ENCODE results near the gene LETMD1.

The LETMD1 gene

DNA sequence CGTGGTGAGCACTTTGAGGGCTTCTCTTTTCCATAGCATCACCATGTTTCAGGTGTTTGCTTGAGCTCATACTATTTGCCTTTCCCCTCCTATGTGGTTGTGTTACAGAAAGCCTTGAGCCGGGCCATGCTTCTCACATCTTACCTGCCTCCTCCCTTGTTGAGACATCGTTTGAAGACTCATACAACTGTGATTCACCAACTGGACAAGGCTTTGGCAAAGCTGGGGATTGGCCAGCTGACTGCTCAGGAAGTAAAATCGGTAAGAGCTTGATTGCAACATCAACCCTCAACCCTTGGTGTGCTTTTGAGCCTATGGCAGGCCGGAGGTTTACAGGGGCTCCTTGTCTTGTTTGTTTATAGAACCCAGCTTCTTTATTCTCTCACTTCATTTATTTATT, 8.1 kb downstream of the LETMD1 start:
- peak; percentile 62 to 86 for DNase-seq (ENCODE audit: low read depth in 1 of 2, low spot score in 1 of 2)
- TF ChIP-seq SPI1 (IDR thresholded peaks at IDR 0.05; ENCODE audit: borderline replicate concordance, low read depth) (no peak), POLR2AphosphoS5 (IDR thresholded peaks at IDR 0.05; ENCODE audit: low read depth) (no peak), GABPA (IDR thresholded peaks at IDR 0.05; ENCODE audit: low read depth) (no peak)
- TF ChIP-seq, protein P1, sequence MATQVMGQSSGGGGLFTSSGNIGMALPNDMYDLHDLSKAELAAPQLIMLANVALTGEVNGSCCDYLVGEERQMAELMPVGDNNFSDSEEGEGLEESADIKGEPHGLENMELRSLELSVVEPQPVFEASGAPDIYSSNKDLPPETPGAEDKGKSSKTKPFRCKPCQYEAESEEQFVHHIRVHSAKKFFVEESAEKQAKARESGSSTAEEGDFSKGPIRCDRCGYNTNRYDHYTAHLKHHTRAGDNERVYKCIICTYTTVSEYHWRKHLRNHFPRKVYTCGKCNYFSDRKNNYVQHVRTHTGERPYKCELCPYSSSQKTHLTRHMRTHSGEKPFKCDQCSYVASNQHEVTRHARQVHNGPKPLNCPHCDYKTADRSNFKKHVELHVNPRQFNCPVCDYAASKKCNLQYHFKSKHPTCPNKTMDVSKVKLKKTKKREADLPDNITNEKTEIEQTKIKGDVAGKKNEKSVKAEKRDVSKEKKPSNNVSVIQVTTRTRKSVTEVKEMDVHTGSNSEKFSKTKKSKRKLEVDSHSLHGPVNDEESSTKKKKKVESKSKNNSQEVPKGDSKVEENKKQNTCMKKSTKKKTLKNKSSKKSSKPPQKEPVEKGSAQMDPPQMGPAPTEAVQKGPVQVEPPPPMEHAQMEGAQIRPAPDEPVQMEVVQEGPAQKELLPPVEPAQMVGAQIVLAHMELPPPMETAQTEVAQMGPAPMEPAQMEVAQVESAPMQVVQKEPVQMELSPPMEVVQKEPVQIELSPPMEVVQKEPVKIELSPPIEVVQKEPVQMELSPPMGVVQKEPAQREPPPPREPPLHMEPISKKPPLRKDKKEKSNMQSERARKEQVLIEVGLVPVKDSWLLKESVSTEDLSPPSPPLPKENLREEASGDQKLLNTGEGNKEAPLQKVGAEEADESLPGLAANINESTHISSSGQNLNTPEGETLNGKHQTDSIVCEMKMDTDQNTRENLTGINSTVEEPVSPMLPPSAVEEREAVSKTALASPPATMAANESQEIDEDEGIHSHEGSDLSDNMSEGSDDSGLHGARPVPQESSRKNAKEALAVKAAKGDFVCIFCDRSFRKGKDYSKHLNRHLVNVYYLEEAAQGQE (IDR thresholded peaks at IDR 0.05; ENCODE audit: insufficient replicate concordance, low read depth) = no peak
- TF ChIP-seq, protein P2, sequence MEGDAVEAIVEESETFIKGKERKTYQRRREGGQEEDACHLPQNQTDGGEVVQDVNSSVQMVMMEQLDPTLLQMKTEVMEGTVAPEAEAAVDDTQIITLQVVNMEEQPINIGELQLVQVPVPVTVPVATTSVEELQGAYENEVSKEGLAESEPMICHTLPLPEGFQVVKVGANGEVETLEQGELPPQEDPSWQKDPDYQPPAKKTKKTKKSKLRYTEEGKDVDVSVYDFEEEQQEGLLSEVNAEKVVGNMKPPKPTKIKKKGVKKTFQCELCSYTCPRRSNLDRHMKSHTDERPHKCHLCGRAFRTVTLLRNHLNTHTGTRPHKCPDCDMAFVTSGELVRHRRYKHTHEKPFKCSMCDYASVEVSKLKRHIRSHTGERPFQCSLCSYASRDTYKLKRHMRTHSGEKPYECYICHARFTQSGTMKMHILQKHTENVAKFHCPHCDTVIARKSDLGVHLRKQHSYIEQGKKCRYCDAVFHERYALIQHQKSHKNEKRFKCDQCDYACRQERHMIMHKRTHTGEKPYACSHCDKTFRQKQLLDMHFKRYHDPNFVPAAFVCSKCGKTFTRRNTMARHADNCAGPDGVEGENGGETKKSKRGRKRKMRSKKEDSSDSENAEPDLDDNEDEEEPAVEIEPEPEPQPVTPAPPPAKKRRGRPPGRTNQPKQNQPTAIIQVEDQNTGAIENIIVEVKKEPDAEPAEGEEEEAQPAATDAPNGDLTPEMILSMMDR (IDR thresholded peaks at IDR 0.05; ENCODE audit: insufficient read depth, low read length) = no peak
- H3K27me3 ChIP-seq (ENCODE audit: insufficient read depth, poor library complexity, severe bottlenecking) = no peaks in the 10 kb centered on the region
- H3K27ac ChIP-seq (replicated peaks) = 0 out of 2 replicates have a peak overlapping the region, but pooled peaks have one; percentile 12
- no peak overlapping the region for H3K4me3 ChIP-seq (replicated peaks; ENCODE audit: insufficient read depth, low read length)

DNA sequence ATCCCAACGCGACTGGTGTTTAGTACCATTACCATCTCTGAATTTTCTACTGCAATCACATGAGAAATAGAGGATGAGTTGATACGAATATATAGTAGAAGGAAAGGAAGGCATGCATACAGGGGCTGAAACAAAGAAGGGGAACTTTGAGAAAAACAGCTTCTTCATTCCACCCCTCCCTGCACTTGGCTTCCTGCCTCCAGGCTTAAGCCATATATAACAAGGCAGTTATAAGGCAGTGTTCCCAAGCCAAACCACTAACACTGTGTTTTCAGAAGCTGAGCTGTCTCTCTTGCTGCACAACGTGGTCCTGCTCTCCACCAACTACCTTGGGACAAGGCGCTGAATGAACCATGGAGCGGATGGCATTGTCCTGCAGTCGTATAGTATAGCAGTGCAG, 11.0 kb downstream of the LETMD1 start:
- no peak overlapping the region for H3K27ac ChIP-seq (replicated peaks)
- H3K4me3 ChIP-seq (replicated peaks; ENCODE audit: insufficient read depth, low read length) = no peak overlapping the region
- TF ChIP-seq SPI1 (IDR thresholded peaks at IDR 0.05; ENCODE audit: borderline replicate concordance, low read depth) (no peak), GABPA (IDR thresholded peaks at IDR 0.05; ENCODE audit: low read depth) (no peak), POLR2AphosphoS5 (IDR thresholded peaks at IDR 0.05; ENCODE audit: low read depth) (no peak)
- TF ChIP-seq, protein P1 (IDR thresholded peaks at IDR 0.05; ENCODE audit: insufficient replicate concordance, low read depth) = no peak
- TF ChIP-seq, protein P2 (IDR thresholded peaks at IDR 0.05; ENCODE audit: insufficient read depth, low read length) = no peak
- H3K27me3 ChIP-seq (ENCODE audit: insufficient read depth, poor library complexity, severe bottlenecking) = no peaks in the 10 kb centered on the region
- no peak for DNase-seq (ENCODE audit: low read depth in 1 of 2, low spot score in 1 of 2)

DNA sequence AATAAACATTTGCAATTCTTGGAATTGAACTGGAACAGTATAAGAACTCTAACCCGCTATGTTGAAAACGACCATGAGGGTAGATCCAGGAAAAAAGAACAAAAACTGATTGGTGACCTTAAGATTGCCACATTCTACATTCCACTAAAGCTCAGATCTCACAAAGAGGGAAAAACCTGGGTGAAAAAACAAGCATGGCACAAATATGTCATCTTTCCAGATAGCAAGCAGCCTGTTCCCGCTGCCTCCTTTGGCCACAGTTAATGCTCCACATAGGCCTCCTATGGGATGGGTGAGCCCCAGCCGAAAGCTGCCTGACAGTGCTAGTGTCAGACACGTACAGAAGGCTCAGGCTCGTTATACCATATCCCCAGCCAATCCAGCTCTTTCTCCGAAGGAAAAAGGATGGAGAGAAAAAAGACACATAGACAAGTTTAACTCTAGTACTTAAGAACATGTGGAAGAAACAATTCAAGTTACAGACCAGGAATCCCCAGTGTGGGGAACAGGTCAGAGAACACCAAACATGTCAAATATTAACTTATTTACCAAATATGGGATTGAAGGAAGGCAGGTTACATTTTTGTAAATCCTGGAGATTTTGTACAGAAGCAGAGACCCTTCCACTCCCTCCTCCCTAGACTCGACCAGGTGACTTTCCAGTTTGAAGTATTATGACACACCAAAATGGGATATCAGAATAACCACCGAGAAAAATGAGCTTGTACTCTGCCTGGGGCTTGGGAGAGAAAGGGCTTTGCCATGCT, 14.7 kb downstream of the LETMD1 start:
- no peak for DNase-seq (ENCODE audit: low read depth in 1 of 2, low spot score in 1 of 2)
- Histone ChIP-seq H3K27me3 (ENCODE audit: insufficient read depth, poor library complexity, severe bottlenecking) (no peaks in the 10 kb centered on the region), H3K4me3 (replicated peaks; ENCODE audit: insufficient read depth, low read length) (no peak overlapping the region), H3K27ac (replicated peaks) (no peak overlapping the region)
- no peak for TF ChIP-seq POLR2AphosphoS5 (IDR thresholded peaks at IDR 0.05; ENCODE audit: low read depth)
- TF ChIP-seq, protein P1 (IDR thresholded peaks at IDR 0.05; ENCODE audit: insufficient replicate concordance, low read depth) = no peak
- TF ChIP-seq SPI1 (IDR thresholded peaks at IDR 0.05; ENCODE audit: borderline replicate concordance, low read depth) = no peak
- TF ChIP-seq GABPA (IDR thresholded peaks at IDR 0.05; ENCODE audit: low read depth) = no peak

Data from HL-60 (cell line).